ES-I3 (cell line): ENCODE measurements around the gene NFE2L3.
A peak's percentile ranks its signal among the peaks of the same experiment; 100 is the strongest.

Experiments used
- H3K36me3 ChIP-seq: 2 replicates; pipeline ENCODE4 v1.6.1; 2013; ENCODE audit warnings: mild to moderate bottlenecking, low read length, control low read depth, moderate library complexity; ENCODE audit not compliant: insufficient read depth
- H3K4me1 ChIP-seq: 2 replicates; pipeline ENCODE4 v1.6.1; 2013; ENCODE audit warnings: mild to moderate bottlenecking, control low read depth, low read length; ENCODE audit not compliant: insufficient read depth
- H3K9ac ChIP-seq: 2 replicates; pipeline ENCODE4 v1.6.1; 2013; ENCODE audit warnings: low read depth, mild to moderate bottlenecking, low read length, moderate library complexity
- H3K9me3 ChIP-seq: 2 replicates; pipeline ENCODE4 v1.6.1; 2013; ENCODE audit warnings: mild to moderate bottlenecking, low read length, moderate library complexity; ENCODE audit not compliant: control insufficient read depth, insufficient read depth

The NFE2L3 gene

DNA sequence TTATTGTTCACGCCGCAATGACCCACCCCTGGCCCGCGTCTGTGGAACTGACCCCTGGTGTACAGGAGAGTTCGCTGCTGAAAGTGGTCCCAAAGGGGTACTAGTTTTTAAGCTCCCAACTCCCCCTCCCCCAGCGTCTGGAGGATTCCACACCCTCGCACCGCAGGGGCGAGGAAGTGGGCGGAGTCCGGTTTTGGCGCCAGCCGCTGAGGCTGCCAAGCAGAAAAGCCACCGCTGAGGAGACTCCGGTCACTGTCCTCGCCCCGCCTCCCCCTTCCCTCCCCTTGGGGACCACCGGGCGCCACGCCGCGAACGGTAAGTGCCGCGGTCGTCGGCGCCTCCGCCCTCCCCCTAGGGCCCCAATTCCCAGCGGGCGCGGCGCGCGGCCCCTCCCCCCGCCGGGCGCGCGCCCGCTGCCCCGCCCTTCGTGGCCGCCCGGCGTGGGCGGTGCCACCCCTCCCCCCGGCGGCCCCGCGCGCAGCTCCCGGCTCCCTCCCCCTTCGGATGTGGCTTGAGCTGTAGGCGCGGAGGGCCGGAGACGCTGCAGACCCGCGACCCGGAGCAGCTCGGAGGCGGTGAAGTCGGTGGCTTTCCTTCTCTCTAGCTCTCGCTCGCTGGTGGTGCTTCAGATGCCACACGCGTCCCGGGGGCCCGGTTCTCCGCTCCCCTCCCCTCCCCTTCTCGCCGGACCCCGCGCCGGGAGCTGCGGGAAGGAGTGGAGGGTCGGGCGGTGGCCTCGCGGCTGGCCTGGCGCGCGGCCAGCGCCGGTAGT, 49.4 kb downstream of the NFE2L3 start, which contains the start of gene CBX3:
TSS of gene CBX3 (plus strand) at position 499 of the 772 bp plus-strand sequence. CDS start 1,254 bp downstream, outside the sequence.
- no peaks in the 10 kb centered on the region for H3K9me3 ChIP-seq
- peaks cover 33% of the 10 kb centered on the region for H3K36me3 ChIP-seq
- H3K9ac ChIP-seq: peak within 1 kb of the TSS; percentile 99
- peaks cover 22% of the 10 kb centered on the region for H3K4me1 ChIP-seq

DNA sequence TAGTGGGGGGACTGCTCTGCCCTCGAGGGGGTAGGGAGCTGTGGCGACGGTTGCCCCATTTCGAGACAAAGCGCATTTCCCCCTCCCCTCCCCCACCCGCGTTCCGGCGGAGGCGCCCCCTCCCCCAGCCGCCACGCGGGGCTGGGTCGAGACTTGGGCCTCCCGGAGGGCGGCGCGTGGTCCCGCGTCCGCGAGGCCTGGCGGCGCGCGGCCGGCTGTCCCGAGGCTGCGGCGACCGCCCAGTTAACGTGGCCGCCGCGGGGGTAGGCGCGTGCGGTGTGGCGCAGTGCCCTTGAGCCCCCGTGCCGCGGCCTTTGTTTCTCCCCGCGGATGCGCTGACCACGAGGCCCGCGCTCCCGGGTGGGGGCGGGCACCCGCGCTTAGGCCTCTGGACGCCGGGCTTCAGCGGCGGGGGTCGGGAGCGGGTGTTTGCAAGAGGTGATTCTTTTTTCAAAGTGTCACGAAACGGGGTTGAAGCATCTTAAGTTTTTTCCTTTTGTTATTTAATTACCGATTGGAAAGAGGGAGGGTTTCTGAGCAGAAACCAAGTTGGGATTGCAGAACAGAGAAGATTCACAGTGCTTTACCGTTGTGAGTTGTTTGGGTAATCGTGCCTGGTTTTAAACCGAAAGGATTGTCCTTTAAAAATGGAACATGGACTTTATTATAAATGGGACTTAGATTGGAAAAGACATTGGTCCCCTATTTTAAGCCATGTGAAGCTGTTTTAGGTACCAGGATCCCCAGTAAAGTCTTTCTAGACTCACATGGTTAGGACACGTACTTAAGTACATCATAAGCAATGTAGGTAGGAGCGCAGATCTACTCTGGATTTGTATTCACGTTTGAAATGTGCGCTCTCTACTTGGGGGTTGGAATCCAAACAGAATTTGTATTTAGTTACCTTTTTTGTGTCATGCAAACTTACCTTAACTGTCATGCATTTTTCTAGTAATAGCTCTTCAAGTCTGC, 50.3 kb downstream of the NFE2L3 start:
- peaks cover 30% of the 10 kb centered on the region for H3K36me3 ChIP-seq
- peaks cover 14% of the 10 kb centered on the region for H3K4me1 ChIP-seq
- H3K9me3 ChIP-seq: no peaks in the 10 kb centered on the region
- H3K9ac ChIP-seq: peak overlapping the region; percentile 99

DNA sequence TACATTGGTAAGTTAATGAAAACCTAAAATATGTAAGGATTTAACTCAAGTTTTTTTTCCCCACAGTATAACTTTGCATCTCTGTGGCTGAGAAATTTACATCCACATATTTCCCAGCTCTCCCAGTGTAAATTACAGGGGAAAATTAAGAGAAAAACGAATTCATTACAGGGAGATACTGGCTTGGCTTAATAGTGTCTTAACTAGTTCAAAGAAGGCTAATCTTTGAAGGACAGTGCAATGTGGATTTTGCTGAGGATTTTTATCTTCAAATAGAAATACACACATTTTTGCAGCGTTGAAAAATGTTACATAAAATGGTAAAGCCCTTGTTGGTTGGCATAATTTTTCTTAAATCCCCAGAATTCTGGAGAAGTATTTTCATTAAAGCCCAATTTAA, 51.0 kb downstream of the NFE2L3 start:
- H3K9ac ChIP-seq: peak overlapping the region; percentile 99
- no peaks in the 10 kb centered on the region for H3K9me3 ChIP-seq
- H3K4me1 ChIP-seq: peaks cover 13% of the 10 kb centered on the region
- H3K36me3 ChIP-seq: peaks cover 33% of the 10 kb centered on the region

DNA sequence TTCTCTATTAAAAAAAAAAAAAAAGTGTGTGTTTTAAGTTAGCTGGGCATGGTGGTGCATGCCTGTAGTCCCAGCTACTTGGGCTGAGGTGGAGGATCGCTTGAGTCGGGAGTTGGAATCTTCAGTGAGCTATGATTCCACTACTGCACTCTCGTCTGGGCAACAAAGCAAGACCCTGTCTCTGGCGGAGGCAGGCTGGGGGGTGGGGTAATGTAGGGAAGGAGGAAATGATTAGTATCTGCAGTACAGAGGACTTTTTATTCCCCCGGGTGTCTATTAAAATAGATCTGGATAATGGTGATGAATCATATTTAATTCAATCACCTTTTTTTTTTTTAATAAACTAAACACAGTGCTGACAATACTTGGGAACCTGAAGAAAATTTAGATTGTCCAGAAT, 56.0 kb downstream of the NFE2L3 start:
- no peak overlapping the region for H3K9ac ChIP-seq
- no peaks in the 10 kb centered on the region for H3K9me3 ChIP-seq
- peaks cover 13% of the 10 kb centered on the region for H3K4me1 ChIP-seq
- H3K36me3 ChIP-seq: peaks cover 41% of the 10 kb centered on the region

DNA sequence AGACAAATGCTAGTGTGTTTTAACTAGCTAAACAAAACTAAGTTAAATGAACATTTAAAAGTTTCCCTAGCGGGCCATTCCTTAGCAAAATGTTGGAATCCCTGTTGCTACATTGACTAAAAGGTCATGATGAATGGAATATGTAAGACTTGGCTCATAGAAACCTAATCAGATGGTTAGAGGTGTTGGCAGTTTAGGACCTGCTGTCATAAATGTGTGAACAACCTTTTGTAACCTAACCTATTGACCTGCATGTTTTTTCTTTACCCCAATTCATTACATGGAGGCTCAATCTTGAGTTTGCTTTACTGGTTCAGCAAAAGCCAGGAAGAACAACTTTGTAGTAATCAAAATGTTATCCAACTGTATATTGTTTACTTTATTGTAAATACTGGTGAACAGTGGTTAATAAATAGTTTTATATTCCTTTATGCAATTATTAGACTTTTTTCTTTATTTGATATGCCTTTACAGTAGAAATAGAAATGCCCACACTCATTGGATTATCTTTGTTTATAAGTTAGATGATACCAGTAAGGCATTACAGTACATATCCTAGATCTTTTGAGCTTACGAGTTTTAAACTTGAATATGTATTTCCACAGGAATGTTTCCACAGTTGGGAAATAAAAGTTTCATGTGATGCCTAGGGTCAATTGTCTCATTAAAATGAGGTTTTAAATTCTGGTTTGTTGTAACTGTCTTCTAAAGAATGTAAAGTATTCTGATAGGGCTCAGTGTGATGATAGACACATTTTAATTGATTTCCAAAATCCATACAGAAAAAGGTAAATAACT, 61.1 kb downstream of the NFE2L3 start:
- H3K4me1 ChIP-seq: no peaks in the 10 kb centered on the region; the same call in 1 of the 2 replicates
- H3K9me3 ChIP-seq: no peaks in the 10 kb centered on the region
- H3K36me3 ChIP-seq: peaks cover 22% of the 10 kb centered on the region
- H3K9ac ChIP-seq: no peak overlapping the region

DNA sequence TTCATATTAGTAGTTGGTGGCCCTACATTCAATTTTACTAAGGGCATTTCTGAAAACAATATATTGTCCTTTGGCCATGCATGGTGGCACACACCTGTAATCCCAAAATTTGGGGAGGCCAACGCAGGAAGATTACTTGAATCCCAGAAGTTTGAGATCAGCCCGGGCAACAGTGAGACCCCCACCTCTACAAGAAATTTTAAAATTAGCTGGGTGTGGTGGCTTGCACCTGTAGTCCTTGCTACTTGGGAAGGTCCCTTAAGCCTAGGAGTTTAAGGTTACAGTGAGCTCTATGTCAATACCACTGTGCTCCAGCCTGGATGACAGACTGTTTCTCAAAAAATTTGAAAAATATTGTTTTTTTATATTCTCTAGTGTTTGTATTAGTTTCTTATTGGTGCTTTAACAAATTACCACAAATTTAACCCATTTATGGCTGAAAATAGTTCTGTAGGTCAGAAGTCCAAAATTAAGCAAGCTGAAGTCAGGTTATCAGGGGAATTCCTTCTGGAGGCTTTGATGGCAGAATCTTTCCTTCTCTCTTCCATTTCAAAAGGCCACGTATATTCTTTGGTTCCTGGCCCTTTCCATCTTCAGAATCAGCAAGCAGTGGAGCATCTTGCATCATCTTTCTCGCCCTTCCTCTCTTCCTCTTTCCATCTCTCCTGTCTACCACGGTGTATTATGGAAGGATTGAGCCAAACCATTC, 62.0 kb downstream of the NFE2L3 start:
- Histone ChIP-seq H3K36me3 (peaks cover 22% of the 10 kb centered on the region), H3K4me1 (no peaks in the 10 kb centered on the region; the same call in 1 of the 2 replicates)

DNA sequence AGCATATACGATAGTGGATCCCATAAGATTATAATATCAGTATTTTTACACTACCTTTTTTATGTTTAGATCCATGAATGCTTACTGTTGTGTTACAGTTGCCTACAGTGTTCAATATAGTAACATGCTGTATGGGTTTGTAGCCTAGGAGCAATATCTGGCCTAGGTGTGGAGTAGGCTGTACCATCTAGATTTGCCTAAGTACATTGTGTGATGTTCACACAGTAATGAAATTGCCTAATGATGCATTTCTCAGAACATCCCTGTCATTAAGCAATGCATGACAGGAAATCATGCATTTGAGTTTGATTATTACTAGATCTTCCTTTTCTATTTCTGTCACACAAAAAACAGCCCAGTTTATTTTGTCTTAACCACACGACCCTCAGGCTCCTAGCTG, 64.1 kb downstream of the NFE2L3 start:
- Histone ChIP-seq H3K9ac (no peak overlapping the region), H3K4me1 (no peaks in the 10 kb centered on the region; the same call in 1 of the 2 replicates), H3K36me3 (peaks cover 5% of the 10 kb centered on the region; the same call in 1 of the 2 replicates), H3K9me3 (no peaks in the 10 kb centered on the region)

More for the DNA sequence above, 62.0 kb downstream of the NFE2L3 start:
- no peaks in the 10 kb centered on the region for H3K9me3 ChIP-seq
- no peak overlapping the region for H3K9ac ChIP-seq

DNA sequence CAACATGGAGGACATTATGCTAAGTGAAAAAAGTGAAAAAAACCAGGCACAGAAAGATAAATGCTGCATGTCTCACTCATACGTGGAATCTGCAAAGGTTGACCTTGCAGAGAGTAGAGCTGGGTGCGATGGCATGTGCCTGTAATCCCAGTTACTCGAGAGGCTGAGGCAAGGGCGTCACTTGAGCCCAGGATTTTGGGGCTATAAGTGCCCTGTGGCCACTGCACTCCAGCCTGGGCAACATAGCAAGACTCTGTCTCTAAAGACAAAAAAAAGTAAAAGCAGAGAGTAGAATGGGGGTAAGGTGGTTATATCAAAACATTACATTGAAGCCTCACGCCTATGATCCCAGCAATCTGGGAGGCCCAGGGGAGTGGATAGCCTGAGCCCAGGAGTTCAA, 72.4 kb downstream of the NFE2L3 start:
- Histone ChIP-seq H3K4me1 (no peaks in the 10 kb centered on the region), H3K9me3 (no peaks in the 10 kb centered on the region), H3K9ac (no peak overlapping the region), H3K36me3 (no peaks in the 10 kb centered on the region; the same call in 1 of the 2 replicates)

DNA sequence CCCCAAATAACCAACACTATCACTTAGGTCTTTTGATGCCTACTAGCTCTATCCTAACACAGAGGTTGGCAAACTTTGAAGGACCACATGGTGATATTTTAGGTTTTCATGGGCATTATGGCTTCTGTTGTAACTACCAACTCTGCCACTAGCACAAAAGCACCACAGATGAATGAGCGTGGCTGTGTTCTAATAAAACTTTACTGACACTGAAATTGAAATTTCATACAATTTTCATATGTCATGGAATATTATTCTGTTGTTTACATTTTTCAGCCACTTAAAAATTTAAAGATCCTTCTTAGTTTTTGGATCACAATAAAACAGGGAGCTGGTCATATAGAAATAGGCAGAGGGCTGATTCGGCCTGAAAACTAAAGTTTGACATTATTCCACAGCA, 76.0 kb downstream of the NFE2L3 start:
- Histone ChIP-seq H3K36me3 (no peaks in the 10 kb centered on the region; the same call in 1 of the 2 replicates), H3K9ac (no peak overlapping the region), H3K4me1 (no peaks in the 10 kb centered on the region), H3K9me3 (no peaks in the 10 kb centered on the region)

DNA sequence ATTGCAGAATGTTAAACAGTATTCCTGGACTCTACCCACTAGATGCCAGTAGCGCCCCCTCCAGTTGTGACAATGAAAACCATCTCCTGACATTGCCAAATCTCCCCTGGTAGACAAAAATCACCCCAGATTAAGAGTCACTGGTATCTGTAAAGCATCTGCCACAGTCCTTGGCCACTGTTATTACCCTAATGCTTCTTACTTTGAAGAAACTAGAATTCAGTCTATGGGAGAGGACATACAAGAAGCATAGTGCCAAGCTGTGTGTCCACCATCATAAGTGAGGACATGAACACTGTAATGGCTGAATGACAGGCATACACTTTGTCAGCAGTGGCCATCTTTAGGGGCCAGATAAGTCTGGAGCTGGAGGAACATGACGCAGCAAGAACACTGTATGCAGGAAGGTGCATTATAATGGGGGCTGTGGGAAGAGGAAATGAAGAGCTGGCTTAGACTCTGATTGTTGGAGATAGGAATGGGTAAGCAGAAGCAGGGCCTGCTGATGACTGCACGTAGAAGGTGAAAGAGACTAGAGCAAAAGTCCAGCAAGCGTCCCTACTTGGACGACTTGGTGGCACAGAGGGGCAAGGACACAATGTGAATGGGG, 82.0 kb downstream of the NFE2L3 start:
- H3K4me1 ChIP-seq: no peaks in the 10 kb centered on the region
- no peaks in the 10 kb centered on the region for H3K36me3 ChIP-seq
- no peak overlapping the region for H3K9ac ChIP-seq
- H3K9me3 ChIP-seq: no peaks in the 10 kb centered on the region
